ENCODE data around the gene ARHGAP24. TPM values are rescaled to one million over a fixed set of nuclear protein-coding genes. Genes with fewer than 3 reads are reported as not detected.

Gene ARHGAP24
- total and polyA plus RNA-seq, 3 donors from 2014 or later = 5.7 to 9.9 (median 9.4) TPM

GRCh38 chr4:85717847-85718246 lies 242.9 kb downstream of the ARHGAP24 start:
- Histone ChIP-seq H3K4me3 (no peak overlapping the region), H3K4me1 (no peaks in the 10 kb centered on the region), H3K27ac (no peak overlapping the region), H3K9me3 (no peaks in the 10 kb centered on the region), H3K27me3 (no peaks in the 10 kb centered on the region), H3K36me3 (ENCODE audit: low read depth, missing control alignments) (no peaks in the 10 kb centered on the region)
- TF ChIP-seq POLR2A (IDR thresholded peaks at IDR 0.05) (no peak), CTCF (IDR thresholded peaks at IDR 0.05) (no peak)
- 49 to 59% methylated on average over 2 of the region's 2 CpGs for WGBS, 2 donors
- intact Hi-C loops (cut with DNase I; ENCODE audit: low total_unique reads) = no loop called here
- no peak for DNase-seq

GRCh38 chr4:85720735-85721134 lies 245.8 kb downstream of the ARHGAP24 start:
- no peaks in the 10 kb centered on the region for H3K27me3 ChIP-seq
- peaks cover 6% of the 10 kb centered on the region for H3K4me1 ChIP-seq
- WGBS, 2 donors = 62 to 64% methylated on average over 3 of the region's 3 CpGs
- no peak overlapping the region for H3K4me3 ChIP-seq
- intact Hi-C loops (cut with DNase I; ENCODE audit: low total_unique reads) = no loop called here
- no peak for DNase-seq
- H3K9me3 ChIP-seq = no peaks in the 10 kb centered on the region
- no peaks in the 10 kb centered on the region for H3K36me3 ChIP-seq (ENCODE audit: low read depth, missing control alignments)
- TF ChIP-seq CTCF (IDR thresholded peaks at IDR 0.05) (no peak), POLR2A (IDR thresholded peaks at IDR 0.05) (no peak)
- no peak overlapping the region for H3K27ac ChIP-seq

GRCh38 chr4:85722401-85722800 lies 247.5 kb downstream of the ARHGAP24 start:
- no peak for DNase-seq
- Histone ChIP-seq H3K4me1 (peaks cover 14% of the 10 kb centered on the region), H3K27ac (no peak overlapping the region), H3K36me3 (ENCODE audit: low read depth, missing control alignments) (no peaks in the 10 kb centered on the region), H3K4me3 (no peak overlapping the region), H3K9me3 (no peaks in the 10 kb centered on the region), H3K27me3 (no peaks in the 10 kb centered on the region)
- 94 to 95% methylated on average over 3 of the region's 3 CpGs for WGBS, 2 donors
- intact Hi-C loops (cut with DNase I; ENCODE audit: low total_unique reads) = no loop called here
- TF ChIP-seq CTCF (IDR thresholded peaks at IDR 0.05) = no peak

GRCh38 chr4:85722807-85723206 lies 247.9 kb downstream of the ARHGAP24 start:
- Histone ChIP-seq H3K4me3 (no peak overlapping the region), H3K27me3 (no peaks in the 10 kb centered on the region), H3K36me3 (ENCODE audit: low read depth, missing control alignments) (no peaks in the 10 kb centered on the region), H3K4me1 (peaks cover 14% of the 10 kb centered on the region), H3K27ac (no peak overlapping the region), H3K9me3 (no peaks in the 10 kb centered on the region)
- TF ChIP-seq CTCF (IDR thresholded peaks at IDR 0.05) (no peak), POLR2A (IDR thresholded peaks at IDR 0.05) (no peak)
- 85 to 89% methylated on average over 2 of the region's 2 CpGs for WGBS, 2 donors
- no peak for DNase-seq
- intact Hi-C loops (cut with DNase I; ENCODE audit: low total_unique reads) = no loop called here

GRCh38 chr4:85724791-85725563 lies 250.0 kb downstream of the ARHGAP24 start:
- no peaks in the 10 kb centered on the region for H3K9me3 ChIP-seq
- intact Hi-C loops (cut with DNase I; ENCODE audit: low total_unique reads) = no loop called here
- TF ChIP-seq POLR2A (IDR thresholded peaks at IDR 0.05) = no peak
- TF ChIP-seq CTCF (IDR thresholded peaks at IDR 0.05) = no peak
- peak overlapping the region; percentile 13 to 29 for H3K27ac ChIP-seq
- DNase-seq = no peak
- 83 to 89% methylated on average over 3 of the region's 3 CpGs for WGBS, 2 donors
- no peaks in the 10 kb centered on the region for H3K36me3 ChIP-seq (ENCODE audit: low read depth, missing control alignments)
- no peak overlapping the region for H3K4me3 ChIP-seq
- H3K27me3 ChIP-seq = no peaks in the 10 kb centered on the region
- H3K4me1 ChIP-seq = peaks cover 14% of the 10 kb centered on the region
